Measurements from ENCODE around the gene PRTG. TPM values are rescaled to one million over a fixed set of nuclear protein-coding genes. Genes with fewer than 3 reads are reported as not detected.

Gene PRTG
- total RNA-seq, 4 donors from 2014 or later = 0.42 to 1.9 (median 1.8) TPM

DNA sequence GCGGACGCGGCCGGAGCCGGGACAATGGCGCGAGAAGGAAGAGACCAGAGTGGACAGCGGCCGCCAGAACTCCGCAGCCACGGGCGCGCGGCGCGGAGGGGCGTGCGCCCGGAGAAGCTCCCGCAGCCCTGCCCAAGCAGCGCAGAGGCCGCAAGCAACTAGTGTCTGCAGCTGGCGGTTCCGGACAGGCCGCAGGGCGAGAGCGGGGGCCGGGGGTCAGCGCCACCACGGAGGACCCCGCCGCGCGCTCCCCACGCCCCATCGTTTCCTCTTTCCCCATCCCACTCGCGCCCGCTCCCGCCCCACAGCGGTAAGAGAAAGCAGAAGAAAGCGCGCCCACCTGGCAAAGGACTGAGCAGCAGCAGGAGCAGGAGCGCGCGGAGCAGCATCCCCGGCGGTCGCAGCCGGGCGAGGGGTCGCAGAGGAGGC is 440 bp downstream of the PRTG start:
- intact Hi-C loops (cut with DNase I) = no loop called here
- peaks cover 7 to 28% (median 25%) of the 10 kb centered on the region in 4 donors for H3K4me1 ChIP-seq
- peak; percentile 91 for DNase-seq (ENCODE audit: extremely low spot score)
- H3K27me3 ChIP-seq = peaks cover 0 to 45% (median 17%) of the 10 kb centered on the region in 4 donors
- H3K27ac ChIP-seq (replicated peaks in 1 of 4) = peak overlapping the region; percentile 63 to 75 (median 74)
- H3K36me3 ChIP-seq = no peaks in the 10 kb centered on the region
- TF ChIP-seq POLR2AphosphoS5 (IDR thresholded peaks at IDR 0.05) (no peak), EP300 (IDR thresholded peaks at IDR 0.05) (no peak), POLR2A (IDR thresholded peaks at IDR 0.05; ENCODE audit: low read depth) (no peak)
- TF ChIP-seq, protein P1, sequence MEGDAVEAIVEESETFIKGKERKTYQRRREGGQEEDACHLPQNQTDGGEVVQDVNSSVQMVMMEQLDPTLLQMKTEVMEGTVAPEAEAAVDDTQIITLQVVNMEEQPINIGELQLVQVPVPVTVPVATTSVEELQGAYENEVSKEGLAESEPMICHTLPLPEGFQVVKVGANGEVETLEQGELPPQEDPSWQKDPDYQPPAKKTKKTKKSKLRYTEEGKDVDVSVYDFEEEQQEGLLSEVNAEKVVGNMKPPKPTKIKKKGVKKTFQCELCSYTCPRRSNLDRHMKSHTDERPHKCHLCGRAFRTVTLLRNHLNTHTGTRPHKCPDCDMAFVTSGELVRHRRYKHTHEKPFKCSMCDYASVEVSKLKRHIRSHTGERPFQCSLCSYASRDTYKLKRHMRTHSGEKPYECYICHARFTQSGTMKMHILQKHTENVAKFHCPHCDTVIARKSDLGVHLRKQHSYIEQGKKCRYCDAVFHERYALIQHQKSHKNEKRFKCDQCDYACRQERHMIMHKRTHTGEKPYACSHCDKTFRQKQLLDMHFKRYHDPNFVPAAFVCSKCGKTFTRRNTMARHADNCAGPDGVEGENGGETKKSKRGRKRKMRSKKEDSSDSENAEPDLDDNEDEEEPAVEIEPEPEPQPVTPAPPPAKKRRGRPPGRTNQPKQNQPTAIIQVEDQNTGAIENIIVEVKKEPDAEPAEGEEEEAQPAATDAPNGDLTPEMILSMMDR (IDR thresholded peaks at IDR 0.05) = no peak
- WGBS = 0% methylated on average over 1 of the region's 52 CpGs
- H3K9me3 ChIP-seq = no peaks in the 10 kb centered on the region
- H3K4me3 ChIP-seq = peak overlapping the region; percentile 65 to 91 (median 82)

DNA sequence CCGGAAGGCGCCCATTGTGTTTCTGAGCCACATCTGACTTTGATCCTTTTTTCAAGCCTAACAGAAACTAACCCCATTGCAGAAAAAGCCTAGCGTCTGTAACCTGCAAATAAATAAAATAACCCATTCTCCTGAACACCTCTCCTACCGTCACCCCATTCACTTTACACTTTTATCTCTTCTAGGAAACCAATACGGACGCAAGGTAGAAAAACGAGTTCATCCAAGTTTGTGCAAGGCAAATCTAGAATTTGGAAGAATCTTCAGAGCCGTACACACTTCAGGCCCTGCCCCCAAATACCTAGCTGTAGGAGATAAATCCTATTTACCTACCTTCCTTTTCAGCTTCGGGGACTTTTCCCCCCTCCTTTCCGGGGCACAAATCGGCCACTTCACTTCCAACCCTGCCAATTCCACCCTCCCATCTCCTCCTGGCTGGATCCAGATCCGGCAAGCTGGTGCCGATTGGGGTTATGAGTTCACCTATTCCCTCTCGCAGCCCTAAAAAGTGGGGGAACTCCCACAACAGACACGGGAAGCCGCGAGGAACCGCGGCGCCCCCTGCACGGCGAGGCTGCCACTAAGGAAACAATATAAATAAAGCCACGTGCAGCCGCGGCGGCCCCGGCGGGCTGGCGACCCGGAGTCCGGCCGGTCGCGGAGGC is 987 bp downstream of the PRTG start:
- TF ChIP-seq, protein P1 (IDR thresholded peaks at IDR 0.05) = no peak
- TF ChIP-seq POLR2AphosphoS5 (IDR thresholded peaks at IDR 0.05) = no peak
- no peak for TF ChIP-seq POLR2A (IDR thresholded peaks at IDR 0.05; ENCODE audit: low read depth)
- no peak for TF ChIP-seq EP300 (IDR thresholded peaks at IDR 0.05)
- H3K9me3 ChIP-seq = no peaks in the 10 kb centered on the region
- peak overlapping the region; percentile 63 to 75 (median 74) for H3K27ac ChIP-seq (replicated peaks in 1 of 4)
- WGBS = 9% methylated on average over 16 of the region's 34 CpGs
- peaks cover 7 to 28% (median 25%) of the 10 kb centered on the region in 4 donors for H3K4me1 ChIP-seq
- DNase-seq (ENCODE audit: extremely low spot score) = no peak
- peaks cover 0 to 45% (median 17%) of the 10 kb centered on the region in 4 donors for H3K27me3 ChIP-seq
- H3K4me3 ChIP-seq = peak overlapping the region; percentile 65 to 91 (median 82)
- intact Hi-C loops (cut with DNase I) = no loop called here
- no peaks in the 10 kb centered on the region for H3K36me3 ChIP-seq

DNA sequence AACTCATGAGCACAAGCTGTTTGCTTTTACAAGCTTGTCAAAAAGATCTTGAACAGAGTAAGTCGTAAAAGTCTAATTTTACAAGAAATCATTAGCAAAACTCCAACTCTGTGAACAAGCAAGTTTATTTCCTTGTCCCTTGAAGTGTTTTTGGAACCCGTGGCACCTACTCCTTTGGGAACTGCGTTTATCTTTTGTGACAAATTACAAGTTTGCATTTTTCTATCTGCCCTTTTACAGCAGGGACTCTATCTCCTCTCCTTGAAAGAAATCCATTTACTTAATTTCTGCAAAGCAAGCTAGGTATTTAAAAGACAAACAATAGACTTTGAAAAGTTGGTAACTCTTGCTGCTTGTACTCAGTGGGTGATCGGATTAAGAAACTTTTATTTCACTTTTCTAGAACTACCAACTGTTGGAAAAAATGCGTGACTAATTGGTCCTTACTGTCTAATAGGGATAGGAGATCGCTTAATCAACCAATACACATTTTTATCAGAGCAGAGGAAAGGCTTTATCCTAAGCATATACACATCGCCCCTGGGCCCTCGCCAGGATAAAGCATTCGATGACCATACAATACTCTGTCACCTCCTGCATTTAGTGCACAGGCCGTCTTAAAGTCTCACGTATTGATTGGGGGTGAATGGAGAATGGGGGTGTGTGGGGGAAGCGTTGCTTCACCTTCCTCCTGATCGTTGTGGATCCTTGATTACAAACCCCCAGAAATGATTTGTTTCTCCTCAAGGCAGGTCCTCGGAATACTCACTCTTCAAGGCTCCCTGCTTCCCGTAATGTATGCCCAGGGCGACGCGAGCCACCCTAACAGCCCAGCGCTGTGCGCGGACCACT is 1.7 kb downstream of the PRTG start:
- no peaks in the 10 kb centered on the region for H3K9me3 ChIP-seq
- H3K4me3 ChIP-seq = peak overlapping the region; percentile 65 to 91 (median 82)
- peak; percentile 62 for DNase-seq (ENCODE audit: extremely low spot score)
- WGBS = 39% methylated on average over 21 of the region's 21 CpGs
- no peak overlapping the region for H3K27ac ChIP-seq (replicated peaks in 1 of 4)
- intact Hi-C loops (cut with DNase I) = no loop called here
- H3K4me1 ChIP-seq = peaks cover 7 to 28% (median 25%) of the 10 kb centered on the region in 4 donors
- no peaks in the 10 kb centered on the region for H3K36me3 ChIP-seq
- TF ChIP-seq POLR2A (IDR thresholded peaks at IDR 0.05; ENCODE audit: low read depth) = no peak
- TF ChIP-seq EP300 (IDR thresholded peaks at IDR 0.05) = no peak
- TF ChIP-seq POLR2AphosphoS5 (IDR thresholded peaks at IDR 0.05) = no peak
- TF ChIP-seq, protein P1 (IDR thresholded peaks at IDR 0.05) = no peak
- peaks cover 0 to 45% (median 17%) of the 10 kb centered on the region in 4 donors for H3K27me3 ChIP-seq

DNA sequence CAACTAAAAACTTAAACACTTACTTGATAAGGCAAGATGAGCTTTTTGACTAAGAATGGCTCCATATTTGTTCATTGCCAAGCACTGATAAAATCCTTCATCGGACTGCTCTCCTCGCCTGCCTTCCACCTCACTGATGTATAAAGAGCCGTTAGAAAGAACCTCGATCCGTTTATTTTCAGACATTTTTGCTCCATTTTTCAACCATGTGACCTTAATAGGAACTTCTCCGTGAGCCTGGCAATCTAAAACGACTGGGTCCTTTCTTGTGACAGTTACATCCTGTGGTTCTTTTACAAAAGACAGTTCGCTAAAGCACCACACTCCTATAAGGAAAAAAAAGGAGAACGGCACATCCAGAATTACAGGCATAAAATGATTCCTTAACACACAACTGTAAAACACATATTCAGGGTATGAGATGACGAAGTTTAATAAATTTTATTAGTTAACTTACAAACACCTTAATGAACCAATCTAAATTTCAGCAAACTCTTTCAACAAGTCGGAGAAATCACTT is 2.5 kb downstream of the PRTG start:
- H3K36me3 ChIP-seq = no peaks in the 10 kb centered on the region
- no peak overlapping the region for H3K27ac ChIP-seq (replicated peaks in 1 of 4)
- no peak overlapping the region for H3K4me3 ChIP-seq
- no peak for TF ChIP-seq POLR2AphosphoS5 (IDR thresholded peaks at IDR 0.05)
- TF ChIP-seq, protein P1 (IDR thresholded peaks at IDR 0.05) = no peak
- TF ChIP-seq EP300 (IDR thresholded peaks at IDR 0.05) = no peak
- TF ChIP-seq POLR2A (IDR thresholded peaks at IDR 0.05; ENCODE audit: low read depth) = no peak
- intact Hi-C loops (cut with DNase I) = no loop called here
- 54% methylated on average over 11 of the region's 11 CpGs for WGBS
- peaks cover 7 to 28% (median 25%) of the 10 kb centered on the region in 4 donors for H3K4me1 ChIP-seq
- no peak for DNase-seq (ENCODE audit: extremely low spot score)
- no peaks in the 10 kb centered on the region for H3K9me3 ChIP-seq
- H3K27me3 ChIP-seq = peaks cover 0 to 45% (median 17%) of the 10 kb centered on the region in 4 donors
